RPMI7951 (cell line): ENCODE data around the gene STEAP2. TPM values are rescaled to one million over a fixed set of nuclear protein-coding genes. Genes with fewer than 3 reads are reported as not detected.
"Not testable (repeated sequence)": the region's sequence is repeated elsewhere in the genome, so short reads cannot be mapped to it uniquely, and the experiment has no call there.

Source experiments
- DNase-seq: peaks from one replicate; pipeline ENCODE4 v3.0.0-alpha.2; 2012; ENCODE audit warnings: low read depth
- total RNA-seq: library from RNA; depleted of rRNA; stranded (reverse); fragments of >200 nt; shearing (Covaris generic); gene quantifications from 2 replicates; pipeline ENCODE4 v1.2.3, GENCODE V29; 2014; rRNA removed

STEAP2 gene
- total RNA-seq: 4.5 and 5.8 TPM in 2 replicates

DNA sequence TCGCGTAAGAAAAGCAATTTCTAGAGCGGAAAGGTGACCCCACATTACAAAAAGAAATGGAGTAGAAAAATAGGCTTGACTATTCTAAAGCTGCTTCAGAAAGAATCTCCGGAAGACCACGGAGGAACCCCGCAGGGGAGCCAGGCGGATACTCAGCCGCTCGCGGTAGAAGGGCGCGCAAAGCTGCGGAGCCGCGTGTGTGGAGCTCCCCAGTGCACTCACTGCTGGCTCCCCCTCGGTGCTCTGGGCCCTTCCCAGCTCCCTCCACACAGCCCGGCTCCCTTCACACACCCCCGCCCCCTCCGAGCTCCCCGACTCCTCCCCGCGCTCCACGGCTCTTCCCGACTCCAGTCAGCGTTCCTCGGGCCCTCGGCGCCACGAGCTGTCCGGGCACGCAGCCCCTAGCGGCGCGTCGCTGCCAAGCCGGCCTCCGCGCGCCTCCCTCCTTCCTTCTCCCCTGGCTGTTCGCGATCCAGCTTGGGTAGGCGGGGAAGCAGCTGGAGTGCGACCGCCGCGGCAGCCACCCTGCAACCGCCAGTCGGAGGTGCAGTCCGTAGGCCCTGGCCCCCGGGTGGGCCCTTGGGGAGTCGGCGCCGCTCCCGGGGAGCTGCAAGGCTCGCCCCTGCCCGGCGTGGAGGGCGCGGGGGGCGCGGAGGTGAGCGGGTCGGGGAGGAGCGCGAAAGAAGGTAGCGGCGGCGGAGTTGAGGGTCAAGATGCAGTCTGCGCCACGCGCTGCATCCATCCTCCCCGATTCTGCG lies at the start of gene STEAP2:
Gene STEAP2, plus strand, starts transcription at position 350 of the 758 bp plus-strand sequence. CDS start 13,343 bp downstream, outside the sequence.
- DNase-seq: peak; percentile 93

GRCh38 chr7:90163534-90163933 lies 48.0 kb upstream of the STEAP2 start:
- DNase-seq: no peak

- DNase-seq: no peak
These were observed 45.8 kb upstream of the STEAP2 start for GRCh38 chr7:90165724-90166123.

GRCh38 chr7:90166153-90166552 lies 45.4 kb upstream of the STEAP2 start:
- DNase-seq: no peak

GRCh38 chr7:90167361-90167760 lies 44.2 kb upstream of the STEAP2 start:
- DNase-seq: no peak

- DNase-seq: no peak
These were observed 41.6 kb upstream of the STEAP2 start for GRCh38 chr7:90169891-90170290.

- no peak for DNase-seq
These were observed 39.4 kb upstream of the STEAP2 start for GRCh38 chr7:90172121-90172520.

DNA sequence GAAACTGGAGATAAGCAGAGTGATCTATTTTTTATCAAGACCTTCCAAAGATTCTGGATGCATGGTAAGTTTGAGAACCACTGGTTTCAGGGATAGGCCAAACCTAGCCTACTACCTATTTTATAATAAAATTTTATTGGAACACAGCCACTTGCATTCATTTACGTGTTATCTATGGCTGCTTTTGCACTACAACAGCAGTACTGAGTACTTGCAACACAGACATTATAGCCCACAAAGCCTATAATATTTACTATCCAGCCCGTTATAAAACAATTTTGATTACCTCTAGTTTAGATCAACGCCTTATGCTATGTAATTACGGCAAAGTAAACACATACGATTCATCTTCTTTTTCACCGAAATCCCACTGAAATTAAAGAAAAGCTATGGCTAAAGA lies 38.9 kb upstream of the STEAP2 start:
- no peak for DNase-seq

DNA sequence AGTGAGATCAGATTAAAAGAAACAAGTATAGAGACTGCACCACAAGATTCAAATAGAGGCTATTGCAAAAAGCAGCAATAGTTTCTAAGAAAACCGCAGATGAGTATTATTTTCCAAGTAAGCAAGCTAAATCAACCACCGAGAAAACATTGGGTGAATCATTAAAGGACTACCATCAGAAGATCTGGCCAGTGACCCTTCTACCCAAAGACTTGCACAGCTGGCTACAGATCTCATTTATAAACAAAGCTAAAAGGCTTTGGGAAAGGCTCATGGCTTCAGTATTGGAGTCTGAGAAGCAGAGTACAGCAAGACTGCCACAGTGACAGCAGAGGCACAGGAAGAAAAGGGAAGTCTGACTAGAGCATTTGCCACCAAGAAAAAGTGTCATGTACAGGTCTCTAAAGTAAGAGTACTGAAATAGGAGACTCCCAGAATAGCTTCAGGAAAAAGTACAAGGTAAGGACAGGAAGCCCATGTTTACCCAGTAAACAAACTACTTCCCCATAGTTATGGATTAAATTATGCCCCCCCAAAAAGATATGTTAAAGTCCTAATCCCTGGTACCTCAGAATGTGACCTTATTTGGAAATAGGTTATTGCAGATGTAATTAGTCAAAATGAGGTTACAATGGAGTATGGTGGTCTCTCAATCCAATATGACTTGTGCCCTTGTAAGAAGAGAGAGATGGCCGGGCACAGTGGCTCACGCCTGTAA lies 38.3 kb upstream of the STEAP2 start:
- peak; percentile 82 for DNase-seq

DNA sequence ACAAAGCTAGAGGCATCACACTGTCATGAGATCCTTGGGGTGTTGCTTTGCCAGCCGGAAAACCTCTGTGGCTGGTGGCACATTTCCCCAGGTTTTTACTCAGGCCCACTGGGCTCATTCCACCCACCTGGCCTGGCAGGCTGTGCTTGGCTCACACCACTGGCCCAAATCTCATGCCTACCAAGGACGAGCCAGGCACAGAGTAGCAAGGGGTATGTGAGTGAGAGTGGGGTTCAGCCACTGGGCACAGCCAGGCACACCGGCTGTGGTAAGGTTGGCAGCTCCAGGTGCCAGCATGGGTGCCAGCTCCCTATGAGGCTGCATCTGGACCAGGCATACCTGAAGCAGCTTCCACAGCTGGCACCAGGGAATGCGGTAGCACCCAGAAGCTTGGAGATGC lies 35.9 kb upstream of the STEAP2 start:
- DNase-seq: no peak

GRCh38 chr7:90176195-90176594 lies 35.3 kb upstream of the STEAP2 start:
- no peak for DNase-seq

- DNase-seq: no peak
These were observed 33.4 kb upstream of the STEAP2 start for GRCh38 chr7:90178166-90178565.

DNA sequence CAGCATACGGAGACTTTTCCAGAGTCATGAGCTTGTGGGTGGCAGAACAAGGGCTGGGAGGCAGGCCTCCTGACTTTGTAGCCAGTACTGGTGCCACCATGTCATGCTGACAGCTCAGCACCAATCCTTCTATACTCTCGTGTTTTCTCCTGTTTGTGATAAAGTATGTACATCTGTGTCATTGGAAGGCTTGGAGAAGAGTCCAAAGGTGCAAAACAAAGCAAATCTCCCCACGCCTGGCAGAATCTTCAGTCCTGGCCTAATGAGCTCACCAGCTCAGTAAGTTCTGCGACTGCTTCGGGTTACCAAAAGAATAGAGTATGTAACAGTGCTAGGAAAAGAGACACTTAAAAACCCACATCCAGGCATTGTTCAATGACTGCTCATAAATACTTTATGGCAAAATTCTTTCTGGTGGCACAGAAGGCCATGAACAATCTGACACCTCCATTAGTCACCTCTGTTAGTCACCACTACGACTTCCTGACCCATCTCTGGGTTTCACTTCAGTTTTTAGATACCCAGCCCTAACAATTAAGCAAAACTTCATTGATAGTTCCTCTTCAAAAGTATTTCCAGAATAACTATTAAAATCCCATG lies 32.8 kb upstream of the STEAP2 start:
- peak; percentile 92 for DNase-seq

DNA sequence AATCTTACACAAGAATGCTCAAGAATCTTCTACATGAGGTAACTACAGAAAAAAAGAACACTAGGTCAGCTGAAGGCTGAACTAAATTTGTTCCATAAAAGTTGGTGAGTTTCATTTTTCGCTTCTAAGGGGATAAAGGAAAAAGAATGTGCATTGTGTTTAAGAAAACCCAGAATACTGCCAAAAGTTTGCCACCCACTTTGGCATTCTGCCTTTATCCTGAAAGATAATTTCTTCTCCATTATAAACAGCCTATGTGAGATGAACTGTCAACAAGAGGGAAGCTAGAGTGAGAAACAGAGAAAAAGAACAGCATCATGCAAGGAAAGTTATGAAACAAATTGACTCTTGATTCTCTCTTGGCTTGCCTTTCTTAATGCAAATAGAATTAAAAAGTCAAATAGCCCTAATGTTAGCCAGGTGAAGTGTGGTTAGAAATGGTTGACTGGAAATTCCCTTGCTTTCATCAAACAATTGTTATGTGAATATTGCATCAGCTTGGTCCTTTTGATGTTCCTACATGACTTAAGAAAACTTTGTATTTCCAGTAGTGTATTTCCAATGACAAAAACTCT lies 31.4 kb upstream of the STEAP2 start:
- DNase-seq: peak; percentile 42

- no peak for DNase-seq
These were observed 30.9 kb upstream of the STEAP2 start for GRCh38 chr7:90180649-90181048.

- DNase-seq: no peak
These were observed 30.1 kb upstream of the STEAP2 start for GRCh38 chr7:90181485-90181884.

- DNase-seq: not testable (repeated sequence)
These were observed 25.2 kb upstream of the STEAP2 start for GRCh38 chr7:90186290-90186689.

GRCh38 chr7:90187507-90188050 lies 24.0 kb upstream of the STEAP2 start:
- DNase-seq: no peak

DNA sequence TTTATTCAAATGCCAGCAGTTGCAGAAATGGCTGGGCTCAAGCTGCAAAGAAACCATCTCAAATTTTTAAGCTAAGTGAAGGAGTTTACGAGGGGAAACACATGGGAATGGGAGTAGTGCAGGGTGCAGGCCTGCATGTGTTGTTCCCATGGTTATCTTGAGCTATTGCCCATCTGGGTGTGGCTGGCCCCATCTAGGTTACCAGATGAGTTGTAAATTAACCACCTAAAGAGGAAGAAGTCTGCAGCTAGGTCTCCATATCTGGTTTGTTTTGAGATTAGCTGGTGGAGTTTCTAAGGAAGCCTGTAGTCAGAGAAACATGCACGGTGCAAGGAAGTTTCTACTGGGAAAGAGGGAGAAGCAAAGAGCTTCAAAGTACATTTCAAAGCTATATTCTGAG lies 23.3 kb upstream of the STEAP2 start:
- no peak for DNase-seq

- DNase-seq: no peak
These were observed 20.5 kb upstream of the STEAP2 start for GRCh38 chr7:90190995-90191394.

DNA sequence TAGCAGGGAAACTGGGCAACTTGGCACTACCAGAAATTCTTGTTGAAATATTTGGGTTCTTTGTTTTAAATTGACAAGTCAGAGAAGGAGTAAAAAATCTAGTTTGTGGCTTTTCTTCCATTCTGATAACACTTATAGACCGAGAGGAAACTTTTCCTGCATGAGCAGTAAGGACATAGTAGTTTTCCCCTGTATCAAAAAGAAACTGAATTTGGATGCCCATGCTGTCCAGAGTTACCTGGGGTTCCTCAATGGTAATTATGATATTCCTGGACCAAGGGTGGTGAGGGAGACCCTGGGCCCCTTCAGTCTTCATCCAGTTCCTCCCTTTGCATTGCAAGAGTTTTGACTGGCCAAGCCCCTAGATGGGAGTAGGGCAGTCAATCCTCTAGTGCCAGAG lies 19.9 kb upstream of the STEAP2 start:
- DNase-seq: no peak
